Progenitor cell of endocrine pancreas (in vitro differentiated cells): Measurements from ENCODE around the gene BTBD16. TPM values are rescaled to one million over a fixed set of nuclear protein-coding genes. Genes with fewer than 3 reads are reported as not detected.
A peak's percentile ranks its signal among the peaks of the same experiment; 100 is the strongest.

Experiments
- DNase-seq: peaks from one replicate; pipeline ENCODE4 v3.0.0; 2021; ENCODE audit warnings: low spot score; ENCODE audit not compliant: unreplicated experiment
- H3K27ac Mint-ChIP-seq: 2 replicates; pipeline ENCODE4 v1.8.0; 2021; ENCODE audit warnings: mild to moderate bottlenecking, moderate library complexity, mixed read lengths
- H3K27me3 Mint-ChIP-seq: 2 replicates; pipeline ENCODE4 v1.8.0; 2021; ENCODE audit warnings: mixed read lengths
- H3K36me3 Mint-ChIP-seq: 2 replicates; pipeline ENCODE4 v1.8.0; 2022; ENCODE audit warnings: mixed read lengths; ENCODE audit not compliant: insufficient read depth
- H3K4me1 Mint-ChIP-seq: 2 replicates; pipeline ENCODE4 v1.8.0; 2021; ENCODE audit warnings: low read depth, mixed read lengths
- H3K4me3 Mint-ChIP-seq: 2 replicates; pipeline ENCODE4 v1.8.0; 2021; ENCODE audit warnings: low read depth, mild to moderate bottlenecking, moderate library complexity, mixed read lengths
- H3K9me3 Mint-ChIP-seq: 2 replicates; pipeline ENCODE4 v1.8.0; 2021; ENCODE audit warnings: low read depth, mixed read lengths
- CTCF ChIP-seq: fragments of 200-600 bp; sonication (generic); IDR thresholded peaks from one replicate; pipeline ENCODE4 v1.5.0; 2021; ENCODE audit warnings: antibody characterized with exemption, mild to moderate bottlenecking; ENCODE audit not compliant: unreplicated experiment
- total RNA-seq: library from RNA; stranded (reverse); gene quantifications from 2 replicates; pipeline ENCODE4 v1.2.1, GENCODE V29; 2021

Gene BTBD16
- total RNA-seq, 1 donor from 2014 or later: not detected

GRCh38 chr10:122331100-122331499 is 60.0 kb downstream of the BTBD16 start:
- TF ChIP-seq CTCF: no peak
- H3K4me3 Mint-ChIP-seq: no peak overlapping the region
- H3K9me3 Mint-ChIP-seq: no peaks in the 10 kb centered on the region
- H3K27me3 Mint-ChIP-seq: no peaks in the 10 kb centered on the region
- H3K27ac Mint-ChIP-seq: peak overlapping the region; percentile 49
- no peak for DNase-seq
- H3K36me3 Mint-ChIP-seq: no peaks in the 10 kb centered on the region
- H3K4me1 Mint-ChIP-seq: peaks cover 14% of the 10 kb centered on the region

- no peak overlapping the region for H3K4me3 Mint-ChIP-seq
These were observed 60.7 kb downstream of the BTBD16 start for GRCh38 chr10:122331615-122332446.

GRCh38 chr10:122333037-122333436 is 61.9 kb downstream of the BTBD16 start:
- H3K4me3 Mint-ChIP-seq: no peak overlapping the region
- no peaks in the 10 kb centered on the region for H3K36me3 Mint-ChIP-seq
- H3K9me3 Mint-ChIP-seq: no peaks in the 10 kb centered on the region
- H3K27ac Mint-ChIP-seq: no peak overlapping the region
- peaks cover 14% of the 10 kb centered on the region for H3K4me1 Mint-ChIP-seq
- DNase-seq: no peak
- no peak for TF ChIP-seq CTCF
- H3K27me3 Mint-ChIP-seq: no peaks in the 10 kb centered on the region

More at GRCh38 chr10:122331615-122332446, 60.7 kb downstream of the BTBD16 start:
- Mint-ChIP-seq H3K36me3 (no peaks in the 10 kb centered on the region), H3K27ac (peak overlapping the region; percentile 11), H3K9me3 (no peaks in the 10 kb centered on the region), H3K27me3 (no peaks in the 10 kb centered on the region), H3K4me1 (peaks cover 14% of the 10 kb centered on the region)
- no peak for TF ChIP-seq CTCF
- DNase-seq: no peak

GRCh38 chr10:122336332-122336731 is 65.2 kb downstream of the BTBD16 start:
- TF ChIP-seq CTCF: no peak

DNA sequence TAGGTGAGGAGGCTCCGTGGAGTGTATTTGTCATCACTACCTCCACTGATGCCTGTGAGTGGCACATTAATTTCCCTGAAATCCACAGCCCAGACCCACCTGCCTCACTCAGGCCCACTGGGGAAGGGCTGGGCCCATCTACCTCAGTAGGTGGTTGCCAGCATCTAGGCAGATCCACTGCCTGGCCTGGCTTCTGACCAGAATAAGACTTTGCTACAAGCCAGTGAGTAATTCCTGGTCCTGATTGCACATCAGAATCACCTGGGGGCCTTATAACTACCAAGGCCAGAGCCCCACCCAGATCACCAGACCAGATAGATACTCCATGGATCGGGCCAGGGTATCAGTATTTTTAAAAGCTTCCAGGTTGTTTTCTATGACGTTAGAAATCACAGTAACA is 65.9 kb downstream of the BTBD16 start:
- H3K4me1 Mint-ChIP-seq: peaks cover 3% of the 10 kb centered on the region
- H3K27ac Mint-ChIP-seq: no peak overlapping the region
- H3K36me3 Mint-ChIP-seq: no peaks in the 10 kb centered on the region
- TF ChIP-seq CTCF: no peak
- DNase-seq: no peak
- H3K9me3 Mint-ChIP-seq: no peaks in the 10 kb centered on the region
- H3K4me3 Mint-ChIP-seq: no peak overlapping the region
- H3K27me3 Mint-ChIP-seq: no peaks in the 10 kb centered on the region

More at GRCh38 chr10:122336332-122336731, 65.2 kb downstream of the BTBD16 start:
- Mint-ChIP-seq H3K9me3 (no peaks in the 10 kb centered on the region), H3K27me3 (no peaks in the 10 kb centered on the region), H3K4me1 (peaks cover 9% of the 10 kb centered on the region), H3K36me3 (no peaks in the 10 kb centered on the region), H3K4me3 (no peak overlapping the region), H3K27ac (no peak overlapping the region)
- DNase-seq: no peak
